ENCODE data around the gene ANP32D. TPM values are rescaled to one million over a fixed set of nuclear protein-coding genes. Genes with fewer than 3 reads are reported as not detected.
A peak's percentile ranks its signal among the peaks of the same experiment; 100 is the strongest.
"Not testable (repeated sequence)": the region's sequence is repeated elsewhere in the genome, so short reads cannot be mapped to it uniquely, and the experiment has no call there.

The ANP32D gene
- total RNA-seq (2014; rRNA removed; shearing (Covaris generic)) (not detected in 2 replicates), total RNA-seq (2022) (not detected in 2 replicates), Bru-seq, nascent RNA (not detected), BruChase-seq, experiment 1, labeled RNA remaining after a 6-hour chase (not detected), BruChase-seq, experiment 2, labeled RNA remaining after a 2-hour chase (percentile 24 among the genes with signal in this experiment)
- long read RNA-seq, result 0 reads

DNA sequence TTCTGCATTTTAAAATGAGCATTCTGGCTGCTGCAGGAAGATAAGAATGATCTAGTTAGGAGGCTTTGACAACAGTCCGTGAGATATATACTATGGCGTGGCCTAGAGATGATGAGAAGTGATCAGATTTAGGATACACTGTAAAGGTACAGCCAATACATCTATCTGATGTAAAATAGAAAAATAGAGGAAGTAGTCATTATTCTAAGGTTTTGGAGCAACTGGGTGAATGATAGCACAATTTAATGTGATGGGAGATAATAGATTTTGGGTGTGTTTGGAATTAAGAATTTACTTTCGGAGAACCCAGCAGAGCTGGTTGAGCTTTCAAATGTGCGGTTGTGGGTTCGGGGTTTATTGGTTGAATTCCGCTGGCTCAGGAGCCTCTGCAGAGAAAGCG, at the start of gene ANP32D:
Gene ANP32D (plus strand): TSS at position 301 of the 400 bp plus-strand sequence. CDS start 106 bp downstream, outside the sequence.
- Histone ChIP-seq H2AFZ (ENCODE audit: low read length) (no peak within 1 kb of the TSS), H3K9me3 (ENCODE audit: low read length) (0 out of 2 replicates have a peak, but pooled peaks cover 13% of the 10 kb centered on the region), H3K4me2 (ENCODE audit: low read length) (no peak within 1 kb of the TSS), H3K4me1 (ENCODE audit: insufficient read depth, low read length, poor library complexity, severe bottlenecking) (no peaks in the 10 kb centered on the region), H4K20me1 (ENCODE audit: insufficient read depth, low read length) (no peaks in the 10 kb centered on the region), H3K36me3 (ENCODE audit: insufficient read depth, low read length) (no peaks in the 10 kb centered on the region), H3K4me3 (ENCODE audit: low read depth, low read length, poor library complexity, severe bottlenecking) (no peak within 1 kb of the TSS), H3K79me2 (ENCODE audit: insufficient read depth, low read depth, low read length) (no peaks in the 10 kb centered on the region), H3K9me2 (ENCODE audit: insufficient read depth, low read length) (no peaks in the 10 kb centered on the region), H3K27ac (ENCODE audit: low read depth, low read length, poor library complexity, severe bottlenecking) (no peak within 1 kb of the TSS)
- BruUV-seq (replicated peaks), result no TSS peak
- no peak for DNase-seq (ENCODE audit: low spot score)
- intact Hi-C loops (cut with micrococcal nuclease; ENCODE audit: unreplicated experiment), result no loop called here
- TF ChIP-seq, protein P1, sequence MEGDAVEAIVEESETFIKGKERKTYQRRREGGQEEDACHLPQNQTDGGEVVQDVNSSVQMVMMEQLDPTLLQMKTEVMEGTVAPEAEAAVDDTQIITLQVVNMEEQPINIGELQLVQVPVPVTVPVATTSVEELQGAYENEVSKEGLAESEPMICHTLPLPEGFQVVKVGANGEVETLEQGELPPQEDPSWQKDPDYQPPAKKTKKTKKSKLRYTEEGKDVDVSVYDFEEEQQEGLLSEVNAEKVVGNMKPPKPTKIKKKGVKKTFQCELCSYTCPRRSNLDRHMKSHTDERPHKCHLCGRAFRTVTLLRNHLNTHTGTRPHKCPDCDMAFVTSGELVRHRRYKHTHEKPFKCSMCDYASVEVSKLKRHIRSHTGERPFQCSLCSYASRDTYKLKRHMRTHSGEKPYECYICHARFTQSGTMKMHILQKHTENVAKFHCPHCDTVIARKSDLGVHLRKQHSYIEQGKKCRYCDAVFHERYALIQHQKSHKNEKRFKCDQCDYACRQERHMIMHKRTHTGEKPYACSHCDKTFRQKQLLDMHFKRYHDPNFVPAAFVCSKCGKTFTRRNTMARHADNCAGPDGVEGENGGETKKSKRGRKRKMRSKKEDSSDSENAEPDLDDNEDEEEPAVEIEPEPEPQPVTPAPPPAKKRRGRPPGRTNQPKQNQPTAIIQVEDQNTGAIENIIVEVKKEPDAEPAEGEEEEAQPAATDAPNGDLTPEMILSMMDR (conservative IDR thresholded peaks at IDR 0.05; ENCODE audit: low read length), result no peak
- ChIA-PET POLR2A (no interaction called here), CTCF (ENCODE audit: unreplicated experiment) (no interaction called here)

DNA sequence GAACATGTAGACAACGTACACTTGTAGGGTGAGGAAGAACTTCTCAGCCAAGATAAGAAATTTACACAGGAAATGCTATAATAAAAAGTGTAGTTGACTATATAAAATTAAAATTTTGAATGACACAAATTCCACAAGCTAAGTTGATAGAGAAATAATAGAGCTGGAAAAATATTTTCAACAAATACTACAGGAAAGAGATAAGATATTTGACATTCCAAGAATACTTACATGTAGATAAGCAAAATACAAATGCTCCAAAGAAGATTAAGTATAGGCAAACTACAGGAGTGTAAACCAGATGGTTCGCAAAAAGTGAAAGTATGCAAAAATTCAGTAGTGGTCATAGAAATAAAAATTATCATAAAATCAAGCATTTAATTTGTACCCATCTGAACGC, 49.2 kb upstream of the ANP32D start:
- DNase-seq (ENCODE audit: low spot score), result no peak
- ChIA-PET CTCF (ENCODE audit: unreplicated experiment) (no interaction called here), POLR2A (no interaction called here)
- Histone ChIP-seq H3K4me3 (ENCODE audit: low read depth, low read length, poor library complexity, severe bottlenecking) (no peak overlapping the region), H3K36me3 (ENCODE audit: insufficient read depth, low read length) (no peaks in the 10 kb centered on the region), H3K79me2 (ENCODE audit: insufficient read depth, low read depth, low read length) (no peaks in the 10 kb centered on the region), H4K20me1 (ENCODE audit: insufficient read depth, low read length) (no peaks in the 10 kb centered on the region), H2AFZ (ENCODE audit: low read length) (no peak overlapping the region), H3K27ac (ENCODE audit: low read depth, low read length, poor library complexity, severe bottlenecking) (no peak overlapping the region), H3K9me2 (ENCODE audit: insufficient read depth, low read length) (no peaks in the 10 kb centered on the region), H3K9me3 (ENCODE audit: low read length) (no peaks in the 10 kb centered on the region), H3K4me1 (ENCODE audit: insufficient read depth, low read length, poor library complexity, severe bottlenecking) (no peaks in the 10 kb centered on the region), H3K4me2 (ENCODE audit: low read length) (no peak overlapping the region)
- no TSS peak for BruUV-seq (replicated peaks)
- TF ChIP-seq, protein P1 (conservative IDR thresholded peaks at IDR 0.05; ENCODE audit: low read length), result no peak
- no peak for TF ChIP-seq EZH2phosphoT487 (IDR thresholded peaks at IDR 0.05; ENCODE audit: borderline replicate concordance, low read depth, low read length)
- intact Hi-C loops (cut with micrococcal nuclease; ENCODE audit: unreplicated experiment), result no loop called here

DNA sequence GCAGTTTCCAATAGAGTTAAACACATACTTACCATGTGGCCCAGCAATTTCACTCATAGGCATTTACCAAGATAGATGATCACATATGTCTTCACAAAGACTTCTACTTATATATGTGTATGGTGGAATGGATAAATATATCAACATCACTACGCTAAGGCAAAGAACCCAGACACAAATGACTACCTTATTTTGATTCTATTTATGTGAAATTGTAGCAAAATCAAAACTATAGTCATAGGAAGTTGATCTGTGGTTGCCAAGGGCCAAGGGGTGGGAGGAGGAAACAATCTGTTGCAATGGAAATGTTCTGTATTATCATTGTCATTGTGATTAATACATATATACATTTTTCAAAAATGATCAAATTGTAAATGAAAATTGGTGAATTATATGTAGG, 47.7 kb upstream of the ANP32D start:
- H3K9me3 ChIP-seq (ENCODE audit: low read length), result no peaks in the 10 kb centered on the region
- H3K27ac ChIP-seq (ENCODE audit: low read depth, low read length, poor library complexity, severe bottlenecking), result no peak overlapping the region
- TF ChIP-seq EZH2phosphoT487 (IDR thresholded peaks at IDR 0.05; ENCODE audit: borderline replicate concordance, low read depth, low read length), result no peak
- TF ChIP-seq, protein P1 (conservative IDR thresholded peaks at IDR 0.05; ENCODE audit: low read length), result no peak
- no peaks in the 10 kb centered on the region for H4K20me1 ChIP-seq (ENCODE audit: insufficient read depth, low read length)
- H3K9me2 ChIP-seq (ENCODE audit: insufficient read depth, low read length), result no peaks in the 10 kb centered on the region
- H3K4me1 ChIP-seq (ENCODE audit: insufficient read depth, low read length, poor library complexity, severe bottlenecking), result no peaks in the 10 kb centered on the region
- H3K4me3 ChIP-seq (ENCODE audit: low read depth, low read length, poor library complexity, severe bottlenecking), result no peak overlapping the region
- no TSS peak for BruUV-seq (replicated peaks)
- H2AFZ ChIP-seq (ENCODE audit: low read length), result no peak overlapping the region
- POLR2A ChIA-PET, result no interaction called here
- intact Hi-C loops (cut with micrococcal nuclease; ENCODE audit: unreplicated experiment), result no loop called here
- CTCF ChIA-PET (ENCODE audit: unreplicated experiment), result no interaction called here
- DNase-seq (ENCODE audit: low spot score), result no peak
- no peak overlapping the region for H3K4me2 ChIP-seq (ENCODE audit: low read length)
- no peaks in the 10 kb centered on the region for H3K36me3 ChIP-seq (ENCODE audit: insufficient read depth, low read length)
- H3K79me2 ChIP-seq (ENCODE audit: insufficient read depth, low read depth, low read length), result no peaks in the 10 kb centered on the region

DNA sequence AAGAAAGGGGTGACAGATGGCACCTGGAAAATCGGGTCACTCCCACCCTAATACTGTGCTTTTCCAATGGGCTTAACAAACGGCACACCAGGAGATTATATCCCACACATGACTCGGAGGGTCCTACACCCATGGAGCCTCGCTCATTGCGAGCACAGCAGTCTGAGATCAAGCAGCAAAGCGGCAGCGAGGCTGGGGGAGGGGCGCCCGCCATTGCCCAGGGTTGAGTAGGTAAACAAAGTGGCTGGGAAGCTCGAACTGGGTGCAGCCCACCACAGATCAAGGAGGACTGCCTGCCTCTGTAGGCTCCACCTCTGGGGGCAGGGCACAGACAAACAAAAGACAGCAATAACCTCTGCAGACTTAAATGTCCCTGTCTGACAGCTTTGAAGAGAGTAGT, 38.3 kb upstream of the ANP32D start:
- CTCF ChIA-PET (ENCODE audit: unreplicated experiment); DNase-seq (ENCODE audit: low spot score); H3K27ac ChIP-seq (ENCODE audit: low read depth, low read length, poor library complexity, severe bottlenecking); H3K9me2 ChIP-seq (ENCODE audit: insufficient read depth, low read length); BruUV-seq (replicated peaks); POLR2A ChIA-PET; H3K9me3 ChIP-seq (ENCODE audit: low read length); H3K36me3 ChIP-seq (ENCODE audit: insufficient read depth, low read length); H3K79me2 ChIP-seq (ENCODE audit: insufficient read depth, low read depth, low read length); H3K4me3 ChIP-seq (ENCODE audit: low read depth, low read length, poor library complexity, severe bottlenecking); intact Hi-C loops (cut with micrococcal nuclease; ENCODE audit: unreplicated experiment); H3K4me1 ChIP-seq (ENCODE audit: insufficient read depth, low read length, poor library complexity, severe bottlenecking); H3K4me2 ChIP-seq (ENCODE audit: low read length); H4K20me1 ChIP-seq (ENCODE audit: insufficient read depth, low read length); H2AFZ ChIP-seq (ENCODE audit: low read length): not testable (repeated sequence)
